ENCODE data around the gene GABRG3. TPM values are rescaled to one million over a fixed set of nuclear protein-coding genes. Genes with fewer than 3 reads are reported as not detected.

GABRG3 gene
- total and polyA plus RNA-seq, 3 donors from 2014 or later: 3.7 to 13.4 (median 6.9) TPM

DNA sequence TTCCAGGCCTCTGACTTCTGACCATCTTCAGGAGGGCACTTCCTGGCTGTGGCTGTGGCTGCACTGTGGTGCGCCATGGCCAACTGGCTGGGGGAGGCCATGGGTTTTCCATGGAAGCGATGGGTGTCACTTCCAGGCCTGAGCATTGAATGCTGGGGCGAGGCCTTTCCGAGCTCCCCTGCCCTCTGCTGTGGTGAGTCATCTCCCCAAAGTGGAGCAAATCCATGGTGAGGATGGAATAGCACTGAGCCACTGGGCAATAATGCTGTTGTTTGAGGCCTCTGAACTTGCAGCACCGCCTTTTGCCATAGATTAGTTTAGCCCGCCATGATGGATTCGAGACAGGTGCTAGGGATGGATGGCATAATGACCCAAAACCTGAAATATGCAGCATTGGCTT lies 155.5 kb downstream of the GABRG3 start:
- no peaks in the 10 kb centered on the region for H3K36me3 ChIP-seq (ENCODE audit: low read depth, missing control alignments)
- H3K27me3 ChIP-seq: no peaks in the 10 kb centered on the region
- intact Hi-C loops (cut with DNase I; ENCODE audit: low total_unique reads): no loop called here
- no peaks in the 10 kb centered on the region for H3K4me1 ChIP-seq
- no peak overlapping the region for H3K4me3 ChIP-seq
- no peak for DNase-seq
- WGBS, 2 donors: 89 to 98% methylated on average over 5 to 7 of the region's 7 CpGs
- H3K27ac ChIP-seq: no peak overlapping the region
- TF ChIP-seq, protein P1, sequence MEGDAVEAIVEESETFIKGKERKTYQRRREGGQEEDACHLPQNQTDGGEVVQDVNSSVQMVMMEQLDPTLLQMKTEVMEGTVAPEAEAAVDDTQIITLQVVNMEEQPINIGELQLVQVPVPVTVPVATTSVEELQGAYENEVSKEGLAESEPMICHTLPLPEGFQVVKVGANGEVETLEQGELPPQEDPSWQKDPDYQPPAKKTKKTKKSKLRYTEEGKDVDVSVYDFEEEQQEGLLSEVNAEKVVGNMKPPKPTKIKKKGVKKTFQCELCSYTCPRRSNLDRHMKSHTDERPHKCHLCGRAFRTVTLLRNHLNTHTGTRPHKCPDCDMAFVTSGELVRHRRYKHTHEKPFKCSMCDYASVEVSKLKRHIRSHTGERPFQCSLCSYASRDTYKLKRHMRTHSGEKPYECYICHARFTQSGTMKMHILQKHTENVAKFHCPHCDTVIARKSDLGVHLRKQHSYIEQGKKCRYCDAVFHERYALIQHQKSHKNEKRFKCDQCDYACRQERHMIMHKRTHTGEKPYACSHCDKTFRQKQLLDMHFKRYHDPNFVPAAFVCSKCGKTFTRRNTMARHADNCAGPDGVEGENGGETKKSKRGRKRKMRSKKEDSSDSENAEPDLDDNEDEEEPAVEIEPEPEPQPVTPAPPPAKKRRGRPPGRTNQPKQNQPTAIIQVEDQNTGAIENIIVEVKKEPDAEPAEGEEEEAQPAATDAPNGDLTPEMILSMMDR (IDR thresholded peaks at IDR 0.05): no peak
- no peak for TF ChIP-seq POLR2A (IDR thresholded peaks at IDR 0.05)
- H3K9me3 ChIP-seq: no peaks in the 10 kb centered on the region

- no peaks in the 10 kb centered on the region for H3K27me3 ChIP-seq
- H3K27ac ChIP-seq: no peak overlapping the region
- no peak for DNase-seq
- no peak for TF ChIP-seq POLR2A (IDR thresholded peaks at IDR 0.05)
- TF ChIP-seq, protein P1 (IDR thresholded peaks at IDR 0.05): no peak
- intact Hi-C loops (cut with DNase I; ENCODE audit: low total_unique reads): no loop called here
- 76 to 78% methylated on average over 12 of the region's 12 CpGs for WGBS, 2 donors
- no peak overlapping the region for H3K4me3 ChIP-seq
- no peaks in the 10 kb centered on the region for H3K9me3 ChIP-seq
- H3K4me1 ChIP-seq: no peaks in the 10 kb centered on the region
- H3K36me3 ChIP-seq (ENCODE audit: low read depth, missing control alignments): no peaks in the 10 kb centered on the region
These were observed 157.0 kb downstream of the GABRG3 start for GRCh38 chr15:27127815-27128570.

DNA sequence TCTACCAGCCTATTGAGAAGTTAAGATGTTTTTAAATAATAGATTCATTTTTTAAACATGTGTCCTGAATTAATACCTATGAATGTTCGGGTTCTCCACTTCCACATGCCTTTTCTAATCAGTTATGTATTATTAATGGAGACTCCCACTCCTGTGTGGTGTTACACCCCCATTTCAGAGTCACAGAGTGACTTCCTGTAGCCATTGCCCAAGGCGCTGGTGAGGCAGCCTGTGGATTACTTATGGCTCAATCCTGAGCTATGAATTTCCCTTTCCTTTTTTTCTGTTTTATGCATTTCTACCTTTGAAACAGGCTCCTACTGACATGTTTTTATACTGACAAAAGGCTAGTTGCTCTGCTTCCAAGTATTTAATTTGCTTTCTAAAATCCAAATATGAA lies 162.3 kb downstream of the GABRG3 start:
- DNase-seq: no peak
- TF ChIP-seq, protein P1 (IDR thresholded peaks at IDR 0.05): no peak
- TF ChIP-seq POLR2A (IDR thresholded peaks at IDR 0.05): no peak
- intact Hi-C loops (cut with DNase I; ENCODE audit: low total_unique reads): no loop called here
- no peaks in the 10 kb centered on the region for H3K9me3 ChIP-seq
- H3K36me3 ChIP-seq (ENCODE audit: low read depth, missing control alignments): no peaks in the 10 kb centered on the region
- WGBS, 2 donors: 40 to 57% methylated on average over 2 of the region's 2 CpGs
- H3K27me3 ChIP-seq: no peaks in the 10 kb centered on the region
- H3K4me1 ChIP-seq: no peaks in the 10 kb centered on the region
- H3K27ac ChIP-seq: no peak overlapping the region
- no peak overlapping the region for H3K4me3 ChIP-seq

DNA sequence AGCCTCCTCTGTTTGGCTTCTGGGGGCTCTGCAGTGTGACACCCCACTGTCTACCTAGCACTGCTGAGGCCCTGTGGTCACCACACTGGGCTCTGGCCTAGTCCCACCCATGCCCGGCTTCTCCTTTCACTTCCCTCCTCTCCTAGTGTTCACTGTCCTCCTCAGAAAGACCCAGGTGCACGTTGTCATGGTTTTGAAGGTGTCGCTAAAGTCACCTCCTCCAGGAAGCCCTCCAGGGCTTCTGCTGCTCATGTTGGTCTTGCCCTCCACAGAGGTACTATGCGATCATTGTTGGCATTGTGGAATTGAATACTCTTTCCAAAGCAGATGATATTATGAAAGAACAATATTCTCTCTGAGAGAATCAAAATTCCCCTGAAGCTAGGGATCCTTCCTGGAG lies 163.5 kb downstream of the GABRG3 start:
- no peaks in the 10 kb centered on the region for H3K9me3 ChIP-seq
- intact Hi-C loops (cut with DNase I; ENCODE audit: low total_unique reads): no loop called here
- no peak overlapping the region for H3K27ac ChIP-seq
- H3K4me3 ChIP-seq: no peak overlapping the region
- TF ChIP-seq POLR2A (IDR thresholded peaks at IDR 0.05): no peak
- TF ChIP-seq, protein P1 (IDR thresholded peaks at IDR 0.05): no peak
- WGBS, 2 donors: 97 to 100% methylated on average over 3 to 4 of the region's 4 CpGs
- DNase-seq: no peak
- no peaks in the 10 kb centered on the region for H3K27me3 ChIP-seq
- H3K4me1 ChIP-seq: no peaks in the 10 kb centered on the region
- H3K36me3 ChIP-seq (ENCODE audit: low read depth, missing control alignments): no peaks in the 10 kb centered on the region

- Histone ChIP-seq H3K4me1 (no peaks in the 10 kb centered on the region), H3K27ac (no peak overlapping the region), H3K27me3 (no peaks in the 10 kb centered on the region), H3K9me3 (no peaks in the 10 kb centered on the region), H3K36me3 (ENCODE audit: low read depth, missing control alignments) (no peaks in the 10 kb centered on the region), H3K4me3 (no peak overlapping the region)
- no peak for TF ChIP-seq POLR2A (IDR thresholded peaks at IDR 0.05)
- TF ChIP-seq, protein P1 (IDR thresholded peaks at IDR 0.05): no peak
- DNase-seq: no peak
- intact Hi-C loops (cut with DNase I; ENCODE audit: low total_unique reads): no loop called here
- 92 to 96% methylated on average over 1 of the region's 1 CpG for WGBS, 2 donors
These were observed 164.2 kb downstream of the GABRG3 start for GRCh38 chr15:27135151-27135550.
